ENCODE results near the gene TCF12.

The TCF12 gene

GRCh38 chr15:57057134-57057930 is 138.9 kb downstream of the TCF12 start:
- DNase-seq: no peak

GRCh38 chr15:57059026-57059660 is 140.7 kb downstream of the TCF12 start:
- no peak for DNase-seq

GRCh38 chr15:57060799-57061198 is 142.4 kb downstream of the TCF12 start:
- no peak for DNase-seq

- DNase-seq: no peak
Measured at GRCh38 chr15:57061281-57061680, 142.8 kb downstream of the TCF12 start.

- DNase-seq: no peak
Measured at GRCh38 chr15:57061696-57062095, 143.3 kb downstream of the TCF12 start.

GRCh38 chr15:57064033-57064432 is 145.6 kb downstream of the TCF12 start:
- DNase-seq: no peak

GRCh38 chr15:57069423-57069822 is 151.0 kb downstream of the TCF12 start:
- no peak for DNase-seq

GRCh38 chr15:57070674-57071073 is 152.2 kb downstream of the TCF12 start:
- DNase-seq: no peak

- DNase-seq: peak; percentile 88
Measured at GRCh38 chr15:57079446-57079845, 161.0 kb downstream of the TCF12 start.

GRCh38 chr15:57079931-57080620 is 161.6 kb downstream of the TCF12 start:
- peak; percentile 63 for DNase-seq

GRCh38 chr15:57082054-57082728 is 163.7 kb downstream of the TCF12 start:
- DNase-seq: peak; percentile 63

GRCh38 chr15:57084192-57084591 is 165.7 kb downstream of the TCF12 start:
- DNase-seq: no peak

GRCh38 chr15:57085267-57085666 is 166.8 kb downstream of the TCF12 start:
- DNase-seq: peak; percentile 39

GRCh38 chr15:57086857-57087427 is 168.5 kb downstream of the TCF12 start:
- no peak for DNase-seq

- no peak for DNase-seq
Measured at GRCh38 chr15:57089815-57090495, 171.5 kb downstream of the TCF12 start.

- DNase-seq: no peak
Measured at GRCh38 chr15:57090496-57090859, 172.0 kb downstream of the TCF12 start.

- DNase-seq: no peak
Measured at GRCh38 chr15:57091636-57092035, 173.2 kb downstream of the TCF12 start.

- no peak for DNase-seq
Measured at GRCh38 chr15:57092252-57092651, 173.8 kb downstream of the TCF12 start.

- DNase-seq: no peak
Measured at GRCh38 chr15:57094321-57095257, 176.1 kb downstream of the TCF12 start.

GRCh38 chr15:57095896-57096295 is 177.5 kb downstream of the TCF12 start:
- DNase-seq: no peak

- no peak for DNase-seq
Measured at GRCh38 chr15:57097246-57097645, 178.8 kb downstream of the TCF12 start.
